Stimulated activated CD8-positive, alpha-beta memory T cell treated with anti-CD3 and anti-CD28 coated beads, Interleukin-4, amount 100 ng/mL, for 24 hours (primary cell): Measurements from ENCODE around the gene CDIPT.
"Not testable (repeated sequence)": the region's sequence is repeated elsewhere in the genome, so short reads cannot be mapped to it uniquely, and the experiment has no call there.

Experiments used
- DNase-seq: peaks from one replicate; pipeline ENCODE4 v3.0.0-alpha.2; 2020; ENCODE audit warnings: low read depth

Gene CDIPT, protein sequence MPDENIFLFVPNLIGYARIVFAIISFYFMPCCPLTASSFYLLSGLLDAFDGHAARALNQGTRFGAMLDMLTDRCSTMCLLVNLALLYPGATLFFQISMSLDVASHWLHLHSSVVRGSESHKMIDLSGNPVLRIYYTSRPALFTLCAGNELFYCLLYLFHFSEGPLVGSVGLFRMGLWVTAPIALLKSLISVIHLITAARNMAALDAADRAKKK

DNA sequence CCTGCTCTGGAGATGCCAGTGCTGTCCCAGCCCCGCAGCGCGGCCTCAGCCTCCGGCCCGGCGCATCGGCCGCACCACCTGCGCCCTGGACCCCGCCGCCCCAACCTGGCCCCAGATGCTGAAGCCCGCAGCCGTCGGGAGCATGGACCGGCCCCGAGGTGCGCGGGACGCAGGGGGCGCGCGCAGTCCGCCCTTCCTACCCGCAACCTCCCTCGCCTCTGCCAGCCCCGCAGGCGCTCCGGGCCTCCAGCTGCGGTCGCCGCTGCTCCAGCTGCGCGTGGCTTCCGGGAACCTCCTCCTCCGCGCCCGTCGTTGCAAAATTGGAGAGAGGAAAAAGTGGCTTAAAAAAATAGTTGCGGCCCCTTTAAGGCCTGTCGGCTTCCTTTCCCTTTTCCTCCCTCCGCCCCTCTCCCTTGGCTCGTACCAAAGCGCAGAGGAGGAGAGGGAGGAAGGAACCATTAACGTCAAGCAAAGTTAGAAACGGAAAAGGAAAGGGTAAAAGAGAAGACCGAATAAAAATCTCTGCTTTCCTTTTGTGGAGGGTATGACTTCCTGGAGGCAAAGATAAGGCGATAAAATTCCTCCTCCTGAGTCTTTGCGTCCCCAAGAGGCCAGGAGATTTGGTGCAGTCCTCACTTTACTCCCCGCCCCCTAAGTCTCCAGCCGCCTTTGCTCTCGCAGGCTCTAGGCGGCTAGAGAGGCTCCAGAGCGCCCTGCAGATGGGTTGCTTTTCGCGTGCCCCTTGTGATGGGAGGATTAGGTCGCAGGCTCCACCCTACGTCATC lies at the start of gene CDIPT:
Gene CDIPT (minus strand): TSS at position 343 of the 785 bp plus-strand sequence. CDS start 369 bp downstream, outside the sequence.
- peak; percentile 87 for DNase-seq

DNA sequence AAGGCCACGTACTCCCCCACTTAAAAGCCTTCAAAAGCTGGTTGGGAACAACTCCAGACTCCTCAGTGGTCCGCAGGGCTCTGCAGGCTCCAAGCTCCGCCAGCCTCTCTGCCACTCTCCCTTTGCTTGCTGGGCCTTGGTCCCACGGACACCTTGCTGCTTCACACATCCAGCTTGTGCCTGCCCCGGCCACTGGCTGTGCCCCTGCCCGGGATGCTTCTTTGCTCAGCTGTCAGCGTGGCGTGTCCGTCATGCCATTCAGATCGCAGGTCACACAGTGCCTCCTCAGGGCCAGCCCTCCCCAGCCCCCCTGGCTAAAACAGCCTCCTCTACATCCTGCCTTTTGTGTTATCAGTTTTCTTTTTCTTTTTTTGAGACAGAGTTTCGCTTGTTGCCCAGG lies 49.1 kb upstream of the CDIPT start:
- DNase-seq: no peak

DNA sequence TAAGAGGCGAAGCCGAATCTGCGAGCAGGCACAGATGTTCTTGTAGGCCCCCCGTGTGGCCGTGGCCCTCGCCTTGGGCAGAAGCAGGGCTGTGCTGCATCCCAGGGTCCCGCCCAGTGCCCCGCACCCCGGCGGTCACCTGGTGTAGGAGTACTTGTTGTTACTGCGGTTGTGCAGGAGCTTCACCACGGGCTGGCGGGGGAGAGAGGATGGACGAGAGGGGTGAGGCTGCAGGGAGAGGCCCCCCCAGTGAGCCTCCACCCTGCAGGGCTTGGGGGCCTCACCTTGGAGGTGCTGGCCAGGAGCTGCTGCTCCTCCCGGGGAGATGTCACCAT lies 48.6 kb upstream of the CDIPT start:
- no peak for DNase-seq

DNA sequence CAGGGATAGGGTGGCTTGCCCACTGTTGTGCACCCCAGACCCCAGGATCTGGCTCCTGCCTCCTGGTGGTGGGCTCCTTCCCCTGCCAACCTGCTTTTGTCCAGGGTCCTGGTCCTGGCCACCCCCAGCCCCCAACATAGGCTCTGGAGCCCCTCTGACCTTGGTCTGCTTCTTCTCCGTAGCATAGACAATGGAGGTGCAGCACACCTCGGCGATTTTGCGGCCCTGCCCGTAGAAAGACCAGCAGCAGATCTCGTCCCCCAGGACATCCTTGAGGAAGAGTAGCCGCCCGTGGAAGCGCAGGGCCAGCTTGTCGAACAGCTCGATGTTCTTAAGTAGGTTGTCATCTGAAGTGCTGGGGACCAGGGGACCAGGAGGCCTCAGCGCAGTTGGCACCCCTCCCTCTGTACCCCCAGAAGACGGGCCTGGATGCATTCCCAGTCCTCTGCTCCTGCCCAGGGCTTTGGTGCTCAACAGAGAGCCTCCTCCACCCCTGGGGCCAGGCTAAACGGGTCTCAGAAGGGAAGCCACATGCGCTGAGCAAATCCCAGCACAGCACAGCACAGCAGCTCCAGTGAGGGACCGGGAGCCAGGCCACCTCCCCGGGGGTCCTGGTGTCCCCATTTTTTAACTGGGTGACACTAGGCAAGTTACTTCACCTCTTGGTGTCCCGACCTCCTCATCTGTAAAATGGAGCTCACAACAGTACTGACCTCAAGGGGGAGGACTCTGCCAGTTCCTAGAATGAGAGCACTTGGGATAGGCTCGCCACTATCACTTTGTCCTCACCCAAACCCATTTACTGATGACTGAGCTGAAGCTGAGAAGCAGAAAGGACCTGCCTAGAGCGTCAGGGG lies 48.0 kb upstream of the CDIPT start:
- no peak for DNase-seq

DNA sequence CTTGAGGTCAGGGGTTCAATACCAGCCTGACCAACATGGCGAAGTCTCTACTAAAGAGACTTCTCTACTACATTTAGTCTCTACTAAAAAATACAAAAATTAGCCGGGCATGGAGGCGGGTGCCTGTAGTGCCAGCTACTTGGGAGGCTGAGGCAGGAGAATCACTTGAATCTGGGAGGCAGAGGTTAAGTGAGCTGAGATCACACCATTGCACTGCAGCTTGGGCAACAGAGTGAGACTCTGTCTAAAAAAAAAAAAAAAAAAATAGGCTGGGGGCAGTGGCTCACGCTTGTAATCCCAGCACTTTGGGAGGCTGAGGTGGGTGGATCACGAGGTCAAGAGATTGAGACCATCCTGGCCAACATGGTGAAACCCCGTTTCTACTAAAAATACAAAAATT lies 46.8 kb upstream of the CDIPT start:
- not testable (repeated sequence) for DNase-seq

DNA sequence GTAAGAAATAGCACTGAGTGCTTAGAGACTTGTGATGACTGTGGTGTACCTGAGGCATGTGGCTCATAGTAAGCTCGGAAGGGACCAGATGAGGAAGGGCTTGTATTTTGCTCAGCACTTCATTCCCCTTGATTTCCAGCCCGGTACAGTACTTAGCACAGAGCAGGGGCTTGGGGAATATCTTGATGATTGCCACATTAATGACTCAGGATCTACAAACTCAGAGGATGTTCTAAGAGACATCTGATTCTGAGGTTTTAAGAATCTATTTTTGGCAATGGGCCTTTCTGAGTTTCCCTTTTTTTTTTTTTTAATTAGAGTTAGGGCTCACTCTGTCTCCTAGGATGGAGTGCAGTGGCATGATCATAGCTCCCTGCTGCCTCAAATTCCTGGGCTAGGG lies 46.4 kb upstream of the CDIPT start:
- DNase-seq: no peak

DNA sequence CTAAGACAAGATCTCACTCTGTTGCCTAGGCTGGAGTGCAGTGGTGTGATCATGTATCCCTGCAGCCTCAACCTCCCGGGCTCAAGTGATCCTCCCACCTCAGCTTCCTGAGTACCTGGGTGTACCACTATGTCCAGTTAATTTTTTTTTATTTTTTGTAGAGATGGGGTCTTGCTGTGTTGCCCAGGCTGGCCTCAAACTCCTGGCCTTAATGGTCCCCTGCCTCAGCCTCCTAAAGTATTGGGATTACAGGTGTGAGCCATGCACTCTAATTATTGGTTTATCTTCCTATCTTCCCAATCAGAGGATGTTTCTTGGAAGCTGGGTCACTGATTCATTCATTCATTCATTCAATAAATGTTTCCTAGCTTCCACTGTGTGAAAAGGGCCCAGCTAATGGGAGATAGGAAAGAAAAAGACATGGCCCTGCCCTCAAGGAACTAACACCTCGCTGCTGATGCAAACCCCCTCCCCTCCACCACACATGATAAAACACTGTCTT lies 45.7 kb upstream of the CDIPT start:
- no peak for DNase-seq

DNA sequence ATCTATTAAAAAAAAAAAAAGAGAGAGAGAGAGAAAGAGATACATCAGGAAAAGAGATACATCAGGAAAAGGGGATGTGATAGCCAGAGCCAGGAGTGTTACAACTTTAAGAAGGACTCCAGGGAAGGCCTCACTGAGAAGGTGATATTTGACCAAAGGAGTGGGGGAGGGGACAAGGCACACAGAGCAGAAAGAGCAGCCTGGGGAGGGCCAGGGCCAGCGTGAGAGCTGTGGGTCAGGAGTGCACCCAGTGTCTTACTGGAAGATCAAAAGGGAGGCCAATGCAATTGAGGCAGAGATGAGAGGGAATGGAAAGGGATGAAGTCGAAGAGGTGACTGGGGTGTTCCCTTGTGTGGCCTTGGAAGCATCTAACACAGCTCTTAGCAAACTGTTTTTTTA lies 44.9 kb upstream of the CDIPT start:
- DNase-seq: no peak

DNA sequence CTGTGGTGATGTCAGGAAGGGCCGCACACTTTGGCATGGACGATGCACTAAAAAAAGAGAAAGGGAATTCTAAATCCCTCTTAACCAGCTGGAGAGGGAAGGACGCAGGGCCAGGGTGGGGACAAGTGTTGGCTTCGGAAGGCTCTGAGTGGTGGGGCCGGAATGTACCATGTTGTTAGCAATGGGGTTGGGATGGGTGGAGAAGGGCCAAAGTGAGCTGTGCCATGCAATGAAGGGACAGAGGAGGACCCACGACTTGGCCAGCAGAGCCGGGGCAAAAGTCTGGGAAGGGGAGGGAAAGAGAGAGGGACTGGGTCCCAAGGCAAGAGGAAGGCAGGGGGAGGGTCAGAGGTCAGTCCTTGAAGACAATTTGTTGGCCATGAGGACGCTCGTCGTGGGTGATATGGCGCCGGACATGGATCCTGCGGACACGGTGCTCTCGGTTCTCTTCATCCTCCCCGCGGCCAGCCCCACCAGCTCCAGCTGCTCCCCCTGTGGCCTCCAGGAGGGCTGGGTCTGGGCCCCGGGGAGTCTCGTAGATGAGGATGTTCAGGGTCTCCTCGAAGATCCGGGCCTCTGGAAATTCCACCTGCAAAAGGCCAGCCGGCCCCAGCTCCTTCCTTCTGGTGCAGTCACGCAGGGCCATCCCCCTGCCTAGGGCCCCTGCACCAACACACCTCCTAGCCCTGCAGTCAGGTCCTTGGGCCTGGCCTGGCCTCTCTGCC lies 43.7 kb upstream of the CDIPT start:
- DNase-seq: no peak

DNA sequence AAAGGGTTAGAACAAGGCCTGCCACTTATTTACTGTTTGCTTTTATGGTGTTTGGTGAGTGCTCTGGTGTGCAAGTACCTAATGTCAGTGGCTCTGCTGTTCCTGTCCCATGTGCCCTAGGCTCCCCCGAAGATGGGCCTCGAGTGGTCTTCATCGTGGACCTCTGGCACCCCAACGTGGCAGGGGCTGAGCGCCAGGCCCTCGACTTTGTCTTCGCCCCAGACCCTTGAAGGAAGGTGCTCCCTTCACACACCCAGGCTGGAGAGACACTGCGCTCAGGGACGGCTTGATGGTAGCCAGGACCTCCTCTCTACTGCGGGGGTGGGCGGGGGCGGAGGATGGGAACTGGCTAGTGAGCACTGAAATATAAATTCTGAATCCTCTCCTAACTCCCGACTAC lies 42.6 kb upstream of the CDIPT start:
- DNase-seq: no peak

DNA sequence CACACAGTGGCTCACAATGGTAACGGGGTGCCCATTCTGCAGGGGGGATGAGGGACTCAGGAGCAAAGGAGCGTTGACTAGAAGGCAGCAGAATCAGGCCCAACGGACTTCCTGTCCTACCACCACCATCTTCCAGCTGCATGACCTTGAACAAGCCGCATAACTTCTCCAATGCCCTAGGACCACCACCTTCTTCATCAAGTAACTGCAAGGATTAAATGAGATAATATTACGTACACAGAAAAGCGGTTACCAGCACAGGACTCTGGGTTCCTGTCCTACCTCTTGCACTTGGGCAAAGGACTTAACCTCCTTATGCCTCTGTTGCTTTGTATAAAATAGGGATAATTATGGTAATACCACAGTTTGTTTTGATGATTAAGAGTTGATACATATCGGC lies 41.9 kb upstream of the CDIPT start:
- no peak for DNase-seq

DNA sequence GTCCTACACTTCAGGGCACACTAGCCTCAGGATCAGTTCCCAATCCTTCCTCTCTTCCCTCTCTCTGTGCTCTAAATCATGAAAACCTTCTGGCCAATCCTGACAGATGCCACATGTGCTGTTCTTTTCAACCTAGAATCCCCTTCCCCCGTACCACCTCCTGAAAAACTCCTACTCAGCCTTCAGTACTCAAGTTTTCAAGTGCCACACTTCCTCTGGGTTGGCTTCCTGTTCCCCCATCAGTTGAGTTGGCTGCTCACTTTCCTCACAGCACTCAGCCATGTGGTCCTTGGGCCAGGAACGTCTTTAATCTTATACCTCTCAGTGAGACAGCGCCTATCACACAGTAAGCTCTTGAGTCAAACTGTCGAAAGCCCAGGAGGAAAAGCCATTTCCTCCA lies 40.6 kb upstream of the CDIPT start:
- DNase-seq: no peak

DNA sequence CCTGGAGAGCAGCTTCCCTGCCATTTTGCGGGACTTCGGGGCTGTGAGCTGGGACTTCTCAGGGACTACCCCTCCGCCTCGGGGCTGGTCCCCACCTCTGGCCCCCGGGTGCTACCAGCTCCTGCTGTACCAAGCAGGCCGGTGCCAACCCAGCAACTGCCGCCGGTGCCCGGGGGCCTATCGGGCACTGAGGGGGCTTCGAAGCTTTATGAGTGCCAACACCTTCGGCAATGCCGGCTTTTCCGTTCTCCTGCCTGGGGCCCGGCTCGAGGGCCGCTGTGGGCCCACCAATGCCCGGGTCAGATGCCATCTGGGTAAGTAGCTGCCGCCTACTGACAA lies 38.5 kb upstream of the CDIPT start:
- DNase-seq: no peak

DNA sequence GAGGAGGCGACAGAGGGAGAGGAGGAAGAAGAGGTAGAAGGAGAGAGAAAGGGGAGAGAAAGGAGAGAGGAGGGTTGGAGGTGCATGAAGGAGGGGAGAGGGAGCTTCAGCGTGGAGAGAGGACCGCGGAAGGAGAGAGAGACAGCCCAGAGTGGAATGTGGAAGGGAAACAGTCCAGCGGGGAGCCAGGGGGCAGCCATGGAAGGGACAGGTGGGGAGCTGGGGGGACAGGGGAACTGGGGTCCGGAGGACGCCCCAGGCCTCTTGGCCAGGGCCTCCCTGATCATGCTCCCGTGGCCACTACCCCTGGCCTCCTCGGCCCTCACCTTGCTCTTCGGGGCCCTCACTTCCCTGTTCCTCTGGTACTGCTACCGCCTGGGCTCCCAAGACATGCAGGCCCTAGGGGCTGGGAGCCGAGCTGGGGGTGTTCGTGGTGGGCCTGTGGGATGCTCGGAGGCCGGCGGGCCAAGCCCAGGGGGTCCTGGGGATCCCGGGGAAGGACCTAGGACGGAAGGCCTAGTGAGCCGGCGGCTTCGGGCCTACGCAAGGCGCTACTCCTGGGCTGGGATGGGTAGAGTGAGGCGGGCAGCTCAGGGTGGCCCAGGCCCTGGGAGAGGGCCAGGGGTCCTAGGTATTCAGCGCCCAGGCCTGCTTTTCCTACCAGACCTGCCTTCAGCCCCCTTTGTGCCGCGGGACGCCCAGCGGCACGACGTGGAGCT lies 38.0 kb upstream of the CDIPT start:
- DNase-seq: no peak

DNA sequence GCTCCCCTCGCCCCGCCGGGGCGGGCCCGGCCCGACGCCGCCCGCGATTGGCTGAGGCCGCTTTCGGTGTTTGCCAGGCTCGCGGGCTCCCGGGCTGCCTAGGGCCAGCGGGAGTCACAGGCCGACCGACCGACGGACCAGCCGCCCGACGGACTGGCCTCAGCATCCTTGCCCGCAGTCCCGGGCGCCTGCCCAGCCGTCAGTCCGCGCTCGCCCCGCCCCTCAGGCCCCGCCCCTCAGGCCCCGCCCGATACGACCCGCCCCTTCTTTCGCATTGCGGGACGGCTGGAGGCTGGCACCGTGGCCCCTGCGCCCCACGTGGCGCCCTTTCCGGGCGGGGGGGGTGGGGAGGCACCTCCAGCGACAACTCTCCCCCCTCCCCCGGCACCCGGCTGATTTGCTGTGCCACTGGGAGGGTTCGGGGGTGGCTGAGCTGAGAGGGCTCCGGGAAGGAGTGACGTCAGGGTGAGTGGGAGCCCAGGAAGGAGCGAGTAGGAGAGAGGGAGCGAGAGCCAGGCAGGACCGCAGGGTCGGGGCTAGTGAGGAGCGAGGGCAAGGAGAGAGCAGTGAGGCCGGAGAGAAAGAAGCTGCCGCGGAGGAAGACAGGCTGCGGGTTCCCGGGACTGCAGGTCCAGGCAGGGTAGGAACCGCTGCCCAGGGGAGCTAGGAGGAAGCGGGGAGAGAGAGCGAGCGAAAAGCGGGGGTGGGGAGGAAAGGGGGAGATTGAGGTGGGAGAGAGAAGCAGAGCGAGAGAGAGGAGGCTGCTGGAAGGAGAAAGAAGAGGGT lies 37.3 kb upstream of the CDIPT start, which contains the start of gene ASPHD1:
Gene ASPHD1 (plus strand): TSS at position 387 of the 786 bp plus-strand sequence. CDS start 484 bp downstream, outside the sequence.
- DNase-seq: peak; percentile 41

DNA sequence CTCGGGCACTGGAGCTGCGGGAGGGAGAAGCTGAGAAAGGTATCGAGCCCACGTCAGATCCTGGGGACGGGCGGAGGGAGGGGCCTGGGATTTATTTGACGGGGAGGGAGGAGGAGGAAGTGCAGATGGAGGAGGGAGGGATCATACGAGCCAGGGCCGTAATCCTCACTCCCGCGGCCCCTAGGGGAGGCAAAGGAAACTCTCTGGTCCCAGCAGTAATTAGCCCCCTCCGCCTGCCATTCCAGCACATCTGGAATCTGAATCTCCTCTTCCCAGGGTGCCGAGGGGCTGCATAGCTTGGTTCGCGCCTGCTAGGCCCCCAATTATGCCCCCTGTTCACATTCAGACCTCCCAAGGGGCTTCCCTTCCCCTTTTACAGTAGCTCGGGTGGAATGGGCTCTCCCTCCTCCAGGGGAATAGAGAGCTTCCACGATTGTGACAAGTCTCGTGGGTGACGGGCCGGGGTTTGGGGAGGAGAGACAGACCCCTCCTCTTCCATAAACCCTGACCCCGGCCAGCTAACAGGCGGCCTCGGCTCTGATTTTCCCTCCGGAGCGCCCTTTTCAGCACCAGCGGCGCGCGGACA lies 36.6 kb upstream of the CDIPT start, which contains the start of gene SEZ6L2:
Gene SEZ6L2 (minus strand): TSS at position 35 of the 586 bp plus-strand sequence. CDS start 531 bp downstream, outside the sequence.
- DNase-seq: peak; percentile 65

DNA sequence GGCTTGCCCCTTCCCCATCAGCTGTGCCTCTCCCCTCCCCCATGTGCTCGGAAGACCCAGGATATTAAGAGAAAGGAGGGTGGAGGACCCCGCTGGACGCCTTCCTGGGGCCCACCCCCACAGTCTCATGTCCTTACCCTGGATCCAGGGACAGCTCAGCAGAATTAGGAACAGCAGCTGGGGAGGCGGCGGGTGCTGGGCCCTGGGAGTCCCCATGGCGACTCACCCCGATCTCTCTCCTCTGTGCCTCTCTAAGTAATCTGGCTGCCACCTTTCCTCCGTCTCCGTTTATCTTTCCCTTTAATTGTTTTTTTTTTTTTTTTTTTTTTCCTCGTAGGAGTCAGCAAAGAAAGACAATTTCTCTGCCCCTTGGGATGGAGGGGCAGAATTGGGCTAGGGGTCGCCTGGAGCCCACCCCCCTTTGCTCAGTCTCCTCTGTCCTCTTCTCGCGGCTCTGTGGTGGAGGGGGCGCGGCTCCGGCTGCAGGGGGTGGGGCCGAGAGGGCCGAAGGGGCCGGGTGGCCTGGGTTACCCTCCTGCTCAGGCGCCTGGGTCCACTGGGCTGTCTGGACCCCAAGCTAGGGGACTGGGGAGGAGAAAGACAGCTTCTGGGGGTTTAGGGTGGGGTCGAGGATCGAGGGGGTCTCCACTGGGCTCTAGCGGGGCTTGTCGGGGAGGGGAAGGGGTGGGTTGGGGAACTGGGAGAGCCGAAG lies 35.9 kb upstream of the CDIPT start:
- no peak for DNase-seq

DNA sequence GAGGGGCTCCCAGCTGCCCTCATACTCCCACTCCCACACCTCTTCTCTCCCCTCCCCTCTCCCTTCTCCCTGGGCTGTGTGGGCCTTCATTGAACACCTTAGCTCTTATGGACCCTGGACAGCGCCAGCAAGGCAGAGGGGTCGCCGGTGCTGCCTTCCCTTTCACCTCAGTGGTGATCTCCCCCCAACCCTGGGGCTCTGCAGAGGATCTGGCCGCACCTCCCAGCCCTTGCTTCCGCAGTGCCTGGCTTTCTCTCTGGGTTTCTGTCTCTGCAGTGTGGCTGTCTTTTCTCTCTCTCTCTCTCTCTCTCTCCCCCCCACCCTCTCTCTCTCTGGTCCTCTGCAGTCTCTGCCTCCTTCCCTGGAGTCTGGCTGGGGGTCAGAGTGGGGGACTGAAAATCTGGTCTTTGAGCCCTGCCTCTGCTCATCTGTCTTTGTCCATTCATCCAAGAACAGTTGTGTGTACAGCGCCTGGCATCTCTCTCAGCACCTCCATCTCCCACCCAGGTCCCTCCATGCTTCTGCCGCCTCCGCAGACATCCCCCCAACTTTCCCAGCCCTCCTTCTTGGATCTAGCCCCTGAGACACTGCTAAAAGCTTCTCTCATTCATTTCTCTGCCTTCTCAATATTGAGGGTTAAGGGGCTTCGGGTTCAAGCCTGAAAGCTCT lies 35.2 kb upstream of the CDIPT start:
- no peak for DNase-seq

DNA sequence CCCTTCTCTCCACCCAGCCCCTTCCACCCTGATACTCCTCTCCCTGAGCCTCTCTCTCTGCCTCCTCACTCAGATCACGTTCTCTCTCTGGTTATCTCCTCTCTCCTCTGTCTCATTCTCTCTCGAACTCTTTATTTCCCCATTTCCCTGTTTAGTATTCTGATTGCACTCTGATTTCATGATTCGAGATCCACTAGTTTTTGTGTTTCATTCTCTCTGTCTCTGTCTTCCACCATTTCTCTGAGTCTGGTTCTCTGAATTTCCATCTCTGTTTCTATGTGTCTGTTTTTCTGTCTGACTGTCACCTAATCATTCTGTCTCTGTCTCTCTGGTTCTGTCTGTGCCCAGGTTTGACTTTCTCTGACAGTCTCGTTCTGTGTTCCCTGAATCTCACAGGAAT lies 34.3 kb upstream of the CDIPT start:
- no peak for DNase-seq
